PC-9 (cell line): ENCODE data around the gene MAGT1. TPM values are rescaled to one million over a fixed set of nuclear protein-coding genes. Genes with fewer than 3 reads are reported as not detected.

Experiments used
- BruUV-seq: library from RNA; stranded (reverse); fragments of 400-500 nt; replicated peaks from 2 replicates; lab custom pipeline; 2021; lab: Mats Ljungman, UMichigan
- CTCF ChIA-PET: fragments of 300-600 bp; sonication (Branson Sonifier 250); formaldehyde crosslinking; loops from one replicate; lab custom pipeline; 2022; ENCODE audit warnings: antibody characterized with exemption; lab: Charles Lee
- POLR2A ChIA-PET: fragments of 300-600 bp; sonication (Branson Sonifier 250); formaldehyde crosslinking; loops from one replicate; lab custom pipeline; 2022; ENCODE audit warnings: antibody characterized with exemption; ENCODE audit not compliant: unreplicated experiment; lab: Charles Lee
- DNase-seq, 2 experiments: peaks; one replicate each; pipeline versions ENCODE4 v3.0.0 to v3.0.0-alpha.2; 2015 to 2022; ENCODE audit warnings: mixed read lengths in 1 of 2
- H2AFZ ChIP-seq: fragments of 200-600 bp; sonication (generic); 2 replicates; pipeline ENCODE4 v1.8.1; 2017; ENCODE audit warnings: antibody characterized with exemption
- H3F3A ChIP-seq: fragments of 200-600 bp; sonication (generic); 2 replicates; pipeline ENCODE4 v1.8.1; 2017; ENCODE audit warnings: antibody characterized with exemption, mild to moderate bottlenecking, low read depth; ENCODE audit not compliant: insufficient read depth
- H3K27ac ChIP-seq: fragments of 200-600 bp; sonication (generic); 2 replicates; pipeline ENCODE4 v1.6.1; 2016; ENCODE audit warnings: mixed run types
- H3K27me3 ChIP-seq: fragments of 200-600 bp; sonication (generic); 2 replicates; pipeline ENCODE4 v1.6.1; 2016; ENCODE audit warnings: low read depth, mixed run types; ENCODE audit not compliant: insufficient read depth
- H3K36me3 ChIP-seq: fragments of 200-600 bp; sonication (generic); 2 replicates; pipeline ENCODE4 v1.6.1; 2016; ENCODE audit warnings: low read depth, mixed run types
- H3K4me1 ChIP-seq: fragments of 200-600 bp; sonication (generic); replicated peaks from 2 replicates; pipeline ENCODE4 v1.6.1; 2016; ENCODE audit warnings: mixed run types; ENCODE audit not compliant: insufficient read depth
- H3K4me2 ChIP-seq: fragments of 200-600 bp; sonication (generic); 2 replicates; pipeline ENCODE4 v1.6.1; 2017; ENCODE audit warnings: mixed run types
- H3K4me3 ChIP-seq: fragments of 200-600 bp; sonication (generic); 2 replicates; pipeline ENCODE4 v1.6.1; 2016; ENCODE audit warnings: mixed run types
- H3K79me2 ChIP-seq: fragments of 200-600 bp; sonication (generic); 2 replicates; pipeline ENCODE4 v1.6.1; 2017; ENCODE audit warnings: low read depth, mixed run types
- H3K9me2 ChIP-seq: fragments of 200-600 bp; sonication (generic); 2 replicates; pipeline ENCODE4 v1.8.1; 2017; ENCODE audit warnings: mild to moderate bottlenecking; ENCODE audit not compliant: insufficient read depth
- H3K9me3 ChIP-seq: fragments of 200-600 bp; sonication (generic); 2 replicates; pipeline ENCODE4 v1.8.1; 2016; ENCODE audit warnings: low read depth; ENCODE audit not compliant: insufficient read depth
- H4K20me1 ChIP-seq: fragments of 200-600 bp; sonication (generic); 2 replicates; pipeline ENCODE4 v1.8.1; 2017; ENCODE audit not compliant: insufficient read depth
- EZH2 ChIP-seq: fragments of 200-600 bp; sonication (generic); IDR thresholded peaks from 2 replicates; pipeline ENCODE4 v1.8.0; 2017; ENCODE audit warnings: antibody characterized with exemption, low read depth
- intact Hi-C: fragments of 100-400 bp; cut with micrococcal nuclease; formaldehyde crosslinking; loops from one replicate; pipeline ENCODE4 v1.10.0; 2022; ENCODE audit not compliant: unreplicated experiment
- total RNA-seq: library from RNA; stranded (reverse); gene quantifications from 2 replicates; pipeline ENCODE4 v1.2.3, GENCODE V29; 2021
- TF ChIP-seq, protein P1 (sequence below): fragments of 200-600 bp; sonication (generic); conservative IDR thresholded peaks from 2 replicates; pipeline ENCODE4 v1.6.1; 2017; ENCODE audit warnings: mixed run types, antibody characterized with exemption, mild to moderate bottlenecking, moderate library complexity

The MAGT1 gene
- total RNA-seq, 1 experiment from 2014 or later, result 68.2 TPM

DNA sequence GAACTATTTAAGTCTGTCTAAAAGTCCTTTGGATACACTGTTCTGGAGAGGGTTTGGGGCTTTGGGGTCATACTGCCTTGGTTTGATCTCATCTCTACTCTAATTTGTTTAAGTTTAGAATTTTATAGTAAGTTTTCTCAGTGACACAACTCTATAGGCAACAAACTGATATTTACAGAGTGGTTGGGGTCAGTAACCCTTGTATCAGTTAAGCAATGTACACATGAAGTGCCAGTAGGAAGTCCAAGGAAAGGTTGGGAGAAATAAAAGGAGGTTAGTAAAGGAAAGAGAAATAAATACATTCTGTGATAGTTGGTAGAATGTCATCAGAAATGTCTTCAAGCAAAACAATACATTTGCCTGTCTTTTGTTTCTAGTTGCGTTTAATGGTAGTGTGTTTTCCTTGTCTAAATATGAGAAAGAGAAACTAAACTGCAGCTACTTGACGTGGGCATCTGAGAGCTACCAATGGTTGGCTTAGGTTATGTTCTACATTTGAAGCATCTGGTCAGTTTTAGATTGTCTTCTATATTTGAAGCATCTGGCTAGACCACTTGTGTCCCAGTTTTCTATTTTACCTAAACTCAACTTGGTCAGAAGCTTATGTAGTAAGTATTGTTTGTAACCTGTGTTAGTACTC is 22.2 kb upstream of the MAGT1 start:
- CTCF ChIA-PET, result no interaction called here
- Histone ChIP-seq H3K4me1 (peaks cover 18% of the 10 kb centered on the region), H3K79me2 (peaks cover 19% of the 10 kb centered on the region), H3K27me3 (no peaks in the 10 kb centered on the region), H3F3A (peaks cover 3% of the 10 kb centered on the region; the same call in 1 of the 2 replicates), H3K27ac (no peak overlapping the region), H3K4me2 (no peak overlapping the region), H4K20me1 (no peaks in the 10 kb centered on the region), H2AFZ (no peak overlapping the region), H3K4me3 (no peak overlapping the region), H3K9me2 (no peaks in the 10 kb centered on the region), H3K9me3 (no peaks in the 10 kb centered on the region), H3K36me3 (no peaks in the 10 kb centered on the region)
- intact Hi-C loops, result no loop called here
- no TSS peak for BruUV-seq
- no peak for DNase-seq
- POLR2A ChIA-PET, result no interaction called here
- TF ChIP-seq, protein P1, sequence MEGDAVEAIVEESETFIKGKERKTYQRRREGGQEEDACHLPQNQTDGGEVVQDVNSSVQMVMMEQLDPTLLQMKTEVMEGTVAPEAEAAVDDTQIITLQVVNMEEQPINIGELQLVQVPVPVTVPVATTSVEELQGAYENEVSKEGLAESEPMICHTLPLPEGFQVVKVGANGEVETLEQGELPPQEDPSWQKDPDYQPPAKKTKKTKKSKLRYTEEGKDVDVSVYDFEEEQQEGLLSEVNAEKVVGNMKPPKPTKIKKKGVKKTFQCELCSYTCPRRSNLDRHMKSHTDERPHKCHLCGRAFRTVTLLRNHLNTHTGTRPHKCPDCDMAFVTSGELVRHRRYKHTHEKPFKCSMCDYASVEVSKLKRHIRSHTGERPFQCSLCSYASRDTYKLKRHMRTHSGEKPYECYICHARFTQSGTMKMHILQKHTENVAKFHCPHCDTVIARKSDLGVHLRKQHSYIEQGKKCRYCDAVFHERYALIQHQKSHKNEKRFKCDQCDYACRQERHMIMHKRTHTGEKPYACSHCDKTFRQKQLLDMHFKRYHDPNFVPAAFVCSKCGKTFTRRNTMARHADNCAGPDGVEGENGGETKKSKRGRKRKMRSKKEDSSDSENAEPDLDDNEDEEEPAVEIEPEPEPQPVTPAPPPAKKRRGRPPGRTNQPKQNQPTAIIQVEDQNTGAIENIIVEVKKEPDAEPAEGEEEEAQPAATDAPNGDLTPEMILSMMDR, result no peak
- TF ChIP-seq EZH2, result no peak

DNA sequence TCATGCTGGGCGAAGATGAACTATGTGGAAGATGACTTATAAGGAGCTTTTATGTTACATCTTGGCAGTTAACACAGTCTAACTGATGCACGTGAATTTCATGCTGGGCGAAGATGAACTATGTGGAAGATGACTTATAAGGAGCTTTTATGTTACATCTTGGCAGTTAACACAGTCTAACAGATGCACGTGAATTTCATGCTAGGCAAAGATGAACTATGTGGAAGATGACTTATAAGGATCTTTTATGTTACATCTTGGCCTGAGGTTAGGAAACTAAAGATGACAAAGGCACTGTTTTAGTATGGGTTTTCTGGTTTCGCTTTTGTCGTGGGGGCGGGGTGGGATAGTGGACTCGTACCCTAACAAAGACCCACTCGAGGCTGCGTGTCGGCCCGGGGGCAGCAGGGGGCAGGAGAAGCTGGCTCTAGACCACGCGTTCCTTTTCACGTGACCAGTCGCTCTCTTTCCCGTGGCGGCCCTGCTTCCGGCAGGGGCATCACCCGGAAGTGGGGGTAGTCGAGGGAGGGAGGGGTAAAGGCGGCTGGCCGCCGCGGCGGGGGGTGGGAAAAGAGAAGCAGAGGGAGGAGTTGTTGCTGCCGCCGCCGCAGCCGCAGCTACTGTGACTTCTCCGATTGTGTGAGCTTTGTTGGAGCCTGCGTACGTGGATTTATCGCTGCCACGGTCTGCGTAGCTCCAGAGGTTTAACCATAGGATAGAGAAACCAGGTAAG is 15.0 kb upstream of the MAGT1 start, which contains the start of gene ATP7A:
TSS of gene ATP7A (plus strand) at position 586 of the 733 bp plus-strand sequence. CDS start 60,949 bp downstream, outside the sequence.
- POLR2A ChIA-PET, result interaction anchor here (0.5 to 0.6 kb wide), 2 partner anchors 152 to 229 kb away, joined by 5 to 7 read pairs; partner anchors contain the start of gene TAF9B
- no TSS peak for BruUV-seq
- CTCF ChIA-PET, result interaction anchor here (0.6 to 1.4 kb wide), 4 partner anchors 11 to 197 kb away, joined by 3 to 8 read pairs (median 6); partner anchors contain the start of gene COX7B

DNA sequence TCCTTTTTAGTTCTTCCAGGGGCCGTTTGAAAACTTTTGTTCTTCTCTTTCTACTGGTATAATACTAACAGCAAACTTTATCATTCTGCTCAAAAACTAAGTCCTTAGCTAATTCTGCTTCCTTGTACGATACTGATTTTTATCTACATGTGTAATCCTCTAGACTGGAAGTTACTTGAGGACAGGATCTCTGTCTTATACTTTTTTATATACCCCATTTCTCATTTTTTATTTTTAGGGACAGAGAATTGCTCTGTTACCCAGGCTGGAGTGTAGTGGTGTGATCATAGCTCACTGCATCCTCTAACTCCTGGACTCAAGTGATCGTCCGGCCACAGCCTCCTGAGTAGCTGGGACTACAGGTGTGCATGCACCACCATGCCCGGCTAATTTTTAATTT is 6.3 kb upstream of the MAGT1 start:
- POLR2A ChIA-PET, result no interaction called here

More for the DNA sequence above, 15.0 kb upstream of the MAGT1 start, which contains the start of gene ATP7A:
- Histone ChIP-seq H3K9me2 (no peaks in the 10 kb centered on the region), H3K9me3 (no peaks in the 10 kb centered on the region), H3K4me3 (peak within 1 kb of the TSS; percentile 92), H2AFZ (peak within 1 kb of the TSS; percentile 97), H3K4me1 (peaks cover 11% of the 10 kb centered on the region), H3F3A (peaks cover 38% of the 10 kb centered on the region; the same call in 1 of the 2 replicates), H3K27ac (peak within 1 kb of the TSS; percentile 67), H3K36me3 (no peaks in the 10 kb centered on the region), H3K27me3 (no peaks in the 10 kb centered on the region), H4K20me1 (no peaks in the 10 kb centered on the region), H3K4me2 (peak within 1 kb of the TSS; percentile 82), H3K79me2 (peaks cover 33% of the 10 kb centered on the region)
- DNase-seq, result peak; percentile 78 to 85
- TF ChIP-seq EZH2, result no peak
- TF ChIP-seq, protein P1, result peak; percentile 63
- intact Hi-C loops, result loop anchor here (1.0 to 5.0 kb wide), 2 partner anchors 114 to 192 kb away; partner anchors contain the start of gene PGK1

More for the DNA sequence above, 6.3 kb upstream of the MAGT1 start:
- intact Hi-C loops, result loop anchor here (10.0 kb wide), 1 partner anchor 223 kb away; no protein-coding TSS in a partner anchor
- Histone ChIP-seq H3K79me2 (peaks cover 43% of the 10 kb centered on the region), H3K9me3 (no peaks in the 10 kb centered on the region), H3F3A (peaks cover 17% of the 10 kb centered on the region), H3K4me3 (peak overlapping the region; percentile 88; the same call in 1 of the 2 replicates), H3K9me2 (no peaks in the 10 kb centered on the region), H3K4me1 (peaks cover 3% of the 10 kb centered on the region; the same call in 1 of the 2 replicates), H3K36me3 (peaks cover 7% of the 10 kb centered on the region), H2AFZ (no peak overlapping the region), H3K27me3 (no peaks in the 10 kb centered on the region), H3K4me2 (peak overlapping the region; percentile 89), H3K27ac (no peak overlapping the region), H4K20me1 (no peaks in the 10 kb centered on the region; the same call in 1 of the 2 replicates)
- DNase-seq, result no peak
- CTCF ChIA-PET, result no interaction called here
- no peak for TF ChIP-seq EZH2
- TF ChIP-seq, protein P1, result no peak
- no TSS peak for BruUV-seq
